ENCODE measurements around the gene GLG1.
"Not testable (repeated sequence)": the region's sequence is repeated elsewhere in the genome, so short reads cannot be mapped to it uniquely, and the experiment has no call there.

GLG1 gene

DNA sequence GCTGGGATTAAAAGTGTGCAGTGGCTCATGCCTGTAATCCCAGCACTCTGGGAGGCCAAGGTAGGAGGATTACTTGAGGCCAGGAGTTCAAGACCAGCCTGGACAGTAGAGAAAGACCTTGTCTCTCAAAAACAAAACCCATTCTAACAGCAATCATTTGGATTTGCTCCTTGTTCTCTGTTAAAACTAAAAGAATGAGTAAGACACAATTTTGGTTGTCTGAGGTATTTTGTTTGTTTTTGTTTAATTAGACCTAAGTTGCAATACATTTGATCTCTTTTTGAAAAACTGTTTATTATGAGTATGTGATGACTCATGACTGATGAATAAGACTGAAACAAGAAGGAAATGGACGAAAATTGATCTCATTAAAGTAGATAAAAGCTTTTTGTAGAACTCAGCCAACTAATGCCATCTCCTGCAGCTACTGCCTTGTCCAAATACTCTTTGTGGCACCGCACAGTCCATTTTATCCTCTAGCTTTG is 29.0 kb downstream of the GLG1 start:
- H3K27ac ChIP-seq: peak overlapping the region; percentile 76
- no peak for DNase-seq (ENCODE audit: low read depth, low spot score)

- H3K27ac ChIP-seq: no peak overlapping the region
- no peak for DNase-seq (ENCODE audit: low read depth, low spot score)
These were observed 30.9 kb downstream of the GLG1 start for GRCh38 chr16:74575807-74576643.

- DNase-seq (ENCODE audit: low read depth, low spot score): no peak
- no peak overlapping the region for H3K27ac ChIP-seq
These were observed 31.6 kb downstream of the GLG1 start for GRCh38 chr16:74575175-74575806.

DNA sequence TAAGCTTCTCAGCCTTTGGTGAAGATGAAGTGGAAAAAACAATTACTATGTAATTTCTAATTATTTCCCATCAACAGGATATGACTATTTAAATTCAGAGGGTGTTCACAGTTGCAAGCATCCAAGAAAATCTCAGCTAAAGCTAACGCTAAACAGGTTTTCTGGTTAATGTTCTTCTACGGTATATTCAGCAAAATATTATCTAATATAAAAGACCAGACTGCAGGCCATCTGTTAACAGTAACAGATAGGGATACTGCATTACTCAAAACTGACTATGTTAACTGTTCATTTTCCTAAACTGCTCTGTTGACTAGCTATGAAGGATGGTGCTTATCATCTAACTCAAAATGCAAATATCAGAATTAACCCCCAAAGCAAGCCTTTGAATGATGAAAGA is 32.8 kb downstream of the GLG1 start:
- DNase-seq (ENCODE audit: low read depth, low spot score): no peak
- H3K27ac ChIP-seq: no peak overlapping the region

DNA sequence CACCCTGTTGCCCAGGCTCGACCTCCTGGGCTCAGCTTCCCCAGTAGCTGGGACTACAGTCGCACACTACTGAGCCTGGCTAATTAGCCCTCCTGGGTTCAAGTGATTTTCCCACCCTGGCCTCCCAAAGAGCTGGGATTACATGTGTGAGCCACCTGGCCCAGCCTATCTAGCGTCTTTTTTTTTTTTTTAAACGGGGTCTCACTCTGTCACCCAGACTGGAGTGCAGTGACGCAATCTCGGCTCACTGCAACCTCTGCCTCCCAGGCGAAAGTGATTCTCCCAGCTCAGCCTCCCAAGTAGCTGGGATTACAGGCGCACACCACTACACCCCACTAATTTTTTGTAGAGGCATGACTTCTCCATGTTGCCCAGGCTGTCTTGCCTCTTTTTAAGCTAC is 33.3 kb downstream of the GLG1 start:
- DNase-seq (ENCODE audit: low read depth, low spot score): no peak
- no peak overlapping the region for H3K27ac ChIP-seq

- no peak overlapping the region for H3K27ac ChIP-seq
- no peak for DNase-seq (ENCODE audit: low read depth, low spot score)
These were observed 36.3 kb downstream of the GLG1 start for GRCh38 chr16:74570412-74571301.

GRCh38 chr16:74568961-74569631 is 37.8 kb downstream of the GLG1 start:
- peak overlapping the region; percentile 58 for H3K27ac ChIP-seq
- no peak for DNase-seq (ENCODE audit: low read depth, low spot score)

GRCh38 chr16:74567901-74568300 is 39.0 kb downstream of the GLG1 start:
- H3K27ac ChIP-seq: no peak overlapping the region
- no peak for DNase-seq (ENCODE audit: low read depth, low spot score)

DNA sequence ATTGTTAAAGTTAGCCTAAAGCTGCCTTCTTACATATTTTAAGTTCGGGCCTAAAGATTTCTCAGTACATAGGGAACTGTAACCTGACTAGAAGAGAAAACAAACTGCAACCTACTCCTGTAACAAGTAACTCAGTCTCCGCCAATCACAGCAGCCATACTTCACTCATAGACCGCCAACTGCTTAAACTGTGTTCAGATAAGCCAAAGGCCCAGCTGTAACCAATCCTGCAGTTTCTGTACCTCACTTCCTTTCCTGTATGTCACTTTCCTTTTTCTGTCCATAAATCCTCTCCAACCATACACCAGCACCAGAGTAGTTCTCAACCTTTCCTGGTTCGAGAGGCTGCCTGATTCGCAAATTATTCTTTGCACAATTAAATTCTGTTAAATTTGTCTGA is 41.5 kb downstream of the GLG1 start:
- no peak for DNase-seq (ENCODE audit: low read depth, low spot score)
- no peak overlapping the region for H3K27ac ChIP-seq

DNA sequence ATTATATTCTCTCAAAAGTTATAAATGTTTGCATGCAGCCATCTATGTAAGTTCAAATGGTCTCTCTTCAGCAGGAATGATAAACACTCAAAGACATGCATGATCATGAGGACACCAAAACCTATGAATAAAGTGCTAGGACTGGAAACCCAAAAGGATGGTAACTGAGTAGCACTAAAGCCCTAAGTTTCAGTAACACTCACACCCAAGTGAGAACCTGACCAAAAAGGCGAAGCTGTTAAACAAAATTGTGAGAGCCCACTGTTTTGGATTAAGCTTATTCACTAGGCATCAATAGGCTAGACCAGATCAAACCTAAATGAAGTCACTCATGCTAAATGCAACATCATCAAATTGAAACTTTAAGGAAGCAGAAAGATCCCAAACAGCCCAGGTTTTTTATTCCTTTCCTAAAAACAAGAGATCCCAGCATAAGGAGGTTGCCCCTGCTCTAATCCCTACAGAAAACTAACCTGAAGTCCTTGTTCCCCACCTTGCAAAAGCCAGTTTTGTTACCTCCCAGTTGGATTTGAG is 42.4 kb downstream of the GLG1 start:
- no peak overlapping the region for H3K27ac ChIP-seq
- DNase-seq (ENCODE audit: low read depth, low spot score): no peak

DNA sequence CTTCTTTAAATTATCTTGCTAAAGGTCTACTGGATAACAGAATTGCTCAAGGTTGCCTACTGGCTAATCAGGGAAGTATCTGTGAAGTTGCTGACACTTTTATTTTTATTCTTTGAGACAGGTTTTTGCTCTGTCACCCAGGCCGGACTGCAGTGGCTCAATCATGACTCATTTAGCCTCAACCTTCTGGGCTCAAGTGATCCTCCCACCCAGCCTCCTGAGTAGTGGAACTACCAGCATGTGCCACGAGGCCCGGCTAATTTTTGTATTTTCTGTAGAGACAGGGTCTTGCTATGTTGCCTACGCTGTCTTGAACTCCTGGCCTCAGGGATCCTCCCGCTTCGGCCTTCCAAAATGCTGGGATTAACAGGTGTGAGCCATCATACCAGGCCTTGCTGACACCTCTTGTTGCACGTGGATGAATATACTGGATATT is 43.1 kb downstream of the GLG1 start:
- peak overlapping the region; percentile 16 for H3K27ac ChIP-seq
- no peak for DNase-seq (ENCODE audit: low read depth, low spot score)

DNA sequence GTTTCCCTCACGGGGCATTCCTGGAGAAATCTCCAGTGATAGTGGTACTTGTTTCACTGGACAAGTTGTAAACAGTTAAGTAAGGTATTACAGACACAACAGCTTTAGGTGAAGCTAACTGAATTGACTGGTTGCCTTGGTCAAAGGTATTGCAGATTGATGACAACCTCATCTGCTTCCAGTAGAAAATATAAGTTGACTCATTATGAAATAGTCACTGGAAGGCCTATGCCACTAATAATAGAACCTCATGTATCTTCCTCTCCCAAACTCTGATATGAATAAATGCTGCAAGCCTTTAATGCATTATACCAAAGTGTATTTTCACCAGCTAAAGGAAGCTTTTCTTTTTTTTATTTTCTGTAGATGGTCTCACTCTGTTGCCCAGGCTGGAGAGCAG is 44.8 kb downstream of the GLG1 start:
- no peak overlapping the region for H3K27ac ChIP-seq
- no peak for DNase-seq (ENCODE audit: low read depth, low spot score)

- H3K27ac ChIP-seq: no peak overlapping the region
- no peak for DNase-seq (ENCODE audit: low read depth, low spot score)
These were observed 45.3 kb downstream of the GLG1 start for GRCh38 chr16:74561626-74562025.

GRCh38 chr16:74560912-74561311 is 46.0 kb downstream of the GLG1 start:
- no peak overlapping the region for H3K27ac ChIP-seq
- DNase-seq (ENCODE audit: low read depth, low spot score): no peak

GRCh38 chr16:74558873-74559272 is 48.0 kb downstream of the GLG1 start:
- DNase-seq (ENCODE audit: low read depth, low spot score): no peak
- H3K27ac ChIP-seq: no peak overlapping the region

GRCh38 chr16:74557275-74557674 is 49.6 kb downstream of the GLG1 start:
- no peak overlapping the region for H3K27ac ChIP-seq

DNA sequence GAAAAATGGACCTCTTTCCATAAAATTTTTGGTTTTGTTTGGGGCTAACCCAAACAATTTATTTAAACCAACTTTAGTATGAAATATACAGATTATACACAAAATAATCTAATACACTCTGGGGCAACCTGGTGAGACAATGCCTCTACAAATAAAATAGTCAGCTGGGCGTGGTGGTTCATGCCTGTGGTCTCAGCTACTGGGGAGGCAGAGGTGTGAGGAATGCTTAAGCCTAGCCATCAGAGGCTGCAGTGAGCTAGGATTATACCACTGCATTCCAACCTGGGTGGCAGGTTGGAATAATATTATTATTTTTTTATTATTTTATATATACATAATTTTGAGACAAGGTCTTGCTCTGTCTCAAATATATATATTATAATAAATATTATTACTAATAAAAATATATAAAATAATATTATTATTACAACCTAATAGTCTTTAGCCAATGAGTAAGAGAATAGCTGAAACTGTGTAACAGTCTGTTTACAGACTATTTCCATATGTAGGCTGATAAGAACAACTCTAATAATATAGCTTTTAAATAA is 50.5 kb downstream of the GLG1 start:
- no peak for DNase-seq (ENCODE audit: low read depth, low spot score)
- no peak overlapping the region for H3K27ac ChIP-seq

More at GRCh38 chr16:74557275-74557674, 49.6 kb downstream of the GLG1 start:
- DNase-seq (ENCODE audit: low read depth, low spot score): no peak

- H3K27ac ChIP-seq; DNase-seq (ENCODE audit: low read depth, low spot score): not testable (repeated sequence)
These were observed 54.6 kb downstream of the GLG1 start for GRCh38 chr16:74552357-74552756.

GRCh38 chr16:74550227-74551019 is 56.5 kb downstream of the GLG1 start:
- DNase-seq (ENCODE audit: low read depth, low spot score); H3K27ac ChIP-seq: not testable (repeated sequence)

All from epithelial cell of prostate (primary cell).